ENCODE measurements around the gene TAPBP. TPM values are rescaled to one million over a fixed set of nuclear protein-coding genes. Genes with fewer than 3 reads are reported as not detected.

Gene TAPBP
- total RNA-seq, 2 donors from 2014 or later = 7.0 to 11.1 TPM

DNA sequence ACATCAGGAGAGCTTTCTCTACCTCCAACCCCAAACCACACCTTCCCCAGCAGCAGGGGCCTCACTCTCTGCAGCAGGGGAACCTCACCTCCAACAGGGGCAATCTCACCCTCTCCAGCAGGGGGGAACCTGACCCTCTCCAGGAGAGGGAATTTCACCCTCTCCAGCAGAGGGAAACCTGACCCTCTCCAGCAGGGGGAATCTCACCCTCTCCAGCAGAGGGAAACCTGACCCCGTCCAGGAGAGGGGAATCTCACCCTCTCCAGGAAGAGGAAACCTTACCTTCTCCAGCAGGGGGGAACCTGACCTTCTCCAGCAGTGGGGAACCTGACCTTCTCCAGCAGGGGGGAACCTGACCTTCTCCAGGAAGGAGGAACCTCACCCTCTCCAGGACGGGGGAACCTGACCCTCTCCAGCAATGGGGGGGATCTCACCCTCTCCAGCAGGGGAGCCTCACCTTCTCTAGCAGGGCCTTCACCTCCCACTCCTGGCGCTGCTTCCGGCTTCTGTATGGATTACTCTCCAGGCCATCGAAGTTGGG is 33.8 kb downstream of the TAPBP start:
- Mint-ChIP-seq H3K36me3 (ENCODE audit: low read depth) (peaks cover 40% of the 10 kb centered on the region), H3K4me3 (no peak overlapping the region), H3K9me3 (no peaks in the 10 kb centered on the region), H3K27ac (peak overlapping the region; percentile 52), H3K27me3 (ENCODE audit: insufficient read depth) (no peaks in the 10 kb centered on the region), H3K4me1 (peaks cover 21% of the 10 kb centered on the region)
- peak; percentile 90 for TF ChIP-seq CTCF (conservative IDR thresholded peaks at IDR 0.05)
- Histone ChIP-seq H3K36me3 (ENCODE audit: control insufficient read depth, insufficient read depth, low read length) (peaks cover 59% of the 10 kb centered on the region), H3K27ac (ENCODE audit: low read depth, low read length) (no peak overlapping the region), H3K27me3 (ENCODE audit: control insufficient read depth, insufficient read depth, low read length, poor library complexity, severe bottlenecking) (no peaks in the 10 kb centered on the region), H3K4me1 (ENCODE audit: control insufficient read depth, insufficient read depth, low read length) (no peaks in the 10 kb centered on the region), H3K9ac (ENCODE audit: extremely low read depth, low read length, poor library complexity, severe bottlenecking) (no peak overlapping the region), H3K4me3 (ENCODE audit: low read length) (no peak overlapping the region), H3K9me3 (ENCODE audit: control insufficient read depth, low read length) (no peaks in the 10 kb centered on the region)
- DNase-seq = peak; percentile 91
- 82% methylated on average over 5 of the region's 5 CpGs; no CpG with 5 or more reads in 1 of the 2 experiments for WGBS, 2 experiments (ENCODE audit: insufficient coverage in 1 of 2, insufficient read length in 1 of 2)

DNA sequence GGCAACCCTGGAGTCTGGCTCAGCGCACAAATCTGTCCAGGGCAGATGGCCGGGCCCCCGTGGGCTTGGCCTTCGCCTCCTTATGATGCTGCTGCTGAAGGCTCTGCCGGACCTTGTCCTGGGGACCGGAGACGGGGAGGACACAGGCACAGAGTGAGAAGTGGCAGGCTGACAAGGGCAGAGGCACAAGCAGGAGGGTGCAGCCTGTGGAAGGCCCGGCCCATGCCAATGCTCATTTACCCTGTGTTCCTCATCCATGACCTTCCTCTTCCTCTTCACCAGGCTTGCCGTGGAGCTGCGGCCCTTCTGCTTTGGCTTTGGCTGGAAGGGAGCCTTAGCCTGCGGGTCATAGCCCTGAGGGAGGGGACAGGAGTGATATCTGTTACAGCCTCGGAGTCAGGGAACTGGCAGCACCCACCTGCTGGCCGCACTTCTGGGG is 34.6 kb downstream of the TAPBP start:
- H3K36me3 Mint-ChIP-seq (ENCODE audit: low read depth) = peaks cover 44% of the 10 kb centered on the region
- no peak overlapping the region for H3K27ac ChIP-seq (ENCODE audit: low read depth, low read length)
- no peaks in the 10 kb centered on the region for H3K27me3 ChIP-seq (ENCODE audit: control insufficient read depth, insufficient read depth, low read length, poor library complexity, severe bottlenecking)
- TF ChIP-seq CTCF (conservative IDR thresholded peaks at IDR 0.05) = no peak
- H3K9me3 Mint-ChIP-seq = no peaks in the 10 kb centered on the region
- 92 to 95% methylated on average over 7 to 13 of the region's 13 CpGs for WGBS, 2 experiments (ENCODE audit: insufficient coverage in 1 of 2, insufficient read length in 1 of 2)
- H3K36me3 ChIP-seq (ENCODE audit: control insufficient read depth, insufficient read depth, low read length) = peaks cover 59% of the 10 kb centered on the region
- H3K4me3 ChIP-seq (ENCODE audit: low read length) = no peak overlapping the region
- no peaks in the 10 kb centered on the region for H3K4me1 ChIP-seq (ENCODE audit: control insufficient read depth, insufficient read depth, low read length)
- no peak overlapping the region for H3K9ac ChIP-seq (ENCODE audit: extremely low read depth, low read length, poor library complexity, severe bottlenecking)
- peaks cover 29% of the 10 kb centered on the region for H3K4me1 Mint-ChIP-seq
- no peak for DNase-seq
- no peaks in the 10 kb centered on the region for H3K27me3 Mint-ChIP-seq (ENCODE audit: insufficient read depth)
- H3K4me3 Mint-ChIP-seq = no peak overlapping the region
- H3K9me3 ChIP-seq (ENCODE audit: control insufficient read depth, low read length) = no peaks in the 10 kb centered on the region
- H3K27ac Mint-ChIP-seq = no peak overlapping the region

- H3K27me3 Mint-ChIP-seq (ENCODE audit: insufficient read depth) = no peaks in the 10 kb centered on the region
- Histone ChIP-seq H3K9me3 (ENCODE audit: control insufficient read depth, low read length) (no peaks in the 10 kb centered on the region), H3K27ac (ENCODE audit: low read depth, low read length) (no peak overlapping the region), H3K4me1 (ENCODE audit: control insufficient read depth, insufficient read depth, low read length) (no peaks in the 10 kb centered on the region), H3K27me3 (ENCODE audit: control insufficient read depth, insufficient read depth, low read length, poor library complexity, severe bottlenecking) (no peaks in the 10 kb centered on the region), H3K9ac (ENCODE audit: extremely low read depth, low read length, poor library complexity, severe bottlenecking) (no peak overlapping the region), H3K4me3 (ENCODE audit: low read length) (no peak overlapping the region), H3K36me3 (ENCODE audit: control insufficient read depth, insufficient read depth, low read length) (peaks cover 62% of the 10 kb centered on the region)
- no peak for TF ChIP-seq CTCF (conservative IDR thresholded peaks at IDR 0.05)
- WGBS, 2 experiments (ENCODE audit: insufficient coverage in 1 of 2, insufficient read length in 1 of 2) = 90 to 100% methylated on average over 1 to 3 of the region's 3 CpGs
- DNase-seq = no peak
- H3K9me3 Mint-ChIP-seq = no peaks in the 10 kb centered on the region
- H3K4me3 Mint-ChIP-seq = no peak overlapping the region
- H3K36me3 Mint-ChIP-seq (ENCODE audit: low read depth) = peaks cover 46% of the 10 kb centered on the region
- H3K27ac Mint-ChIP-seq = no peak overlapping the region
- H3K4me1 Mint-ChIP-seq = peaks cover 31% of the 10 kb centered on the region
These were observed 35.1 kb downstream of the TAPBP start for GRCh38 chr6:33278810-33279209.

Measured in endodermal cell (in vitro differentiated cells).